HepG2 (cell line): Measurements from ENCODE around the gene PPP1R7. TPM values are rescaled to one million over a fixed set of nuclear protein-coding genes. Genes with fewer than 3 reads are reported as not detected.

Source experiments
- EED ChIP-seq: sonication (generic); formaldehyde crosslinking; IDR thresholded peaks from 2 replicates; pipeline ENCODE4 v1.5.0; 2020; ENCODE audit warnings: mild to moderate bottlenecking, missing genetic modification reagents
- FOXM1 ChIP-seq: sonication (generic); formaldehyde crosslinking; IDR thresholded peaks from 2 replicates; pipeline ENCODE4 v1.5.0; 2020; ENCODE audit warnings: missing genetic modification reagents
- GABPB1 ChIP-seq: IDR thresholded peaks from 2 replicates; pipeline ENCODE4 v1.6.1; 2016; ENCODE audit warnings: mild to moderate bottlenecking, missing genetic modification reagents, moderate library complexity, missing compliant biosample characterization
- GTF3A ChIP-seq: sonication (generic); formaldehyde crosslinking; conservative IDR thresholded peaks from 2 replicates; pipeline ENCODE4 v1.4.0; 2020; ENCODE audit warnings: mild to moderate bottlenecking, missing genetic modification reagents
- MYPOP ChIP-seq: sonication (generic); formaldehyde crosslinking; IDR thresholded peaks from 2 replicates; pipeline ENCODE4 v1.8.1; 2023; ENCODE audit warnings: mild to moderate bottlenecking, moderate library complexity, missing genetic modification reagents
- PHF20 ChIP-seq: sonication (generic); formaldehyde crosslinking; IDR thresholded peaks from 2 replicates; pipeline ENCODE4 v1.5.0; 2020; ENCODE audit warnings: mild to moderate bottlenecking, missing genetic modification reagents
- RAD21 ChIP-seq: fragments of 450-650 bp; formaldehyde crosslinking; IDR thresholded peaks from 2 replicates; pipeline ENCODE4 v1.5.0; 2020; ENCODE audit warnings: mild to moderate bottlenecking
- RNF2 ChIP-seq: fragments of 450-650 bp; conservative IDR thresholded peaks from 2 replicates; pipeline ENCODE4 v1.6.1; 2016; ENCODE audit warnings: low read depth
- SAFB2 ChIP-seq: sonication (generic); formaldehyde crosslinking; IDR thresholded peaks from 2 replicates; pipeline ENCODE4 v1.5.1; 2020; ENCODE audit warnings: missing genetic modification reagents, low read depth, mild to moderate bottlenecking, borderline replicate concordance
- TARDBP ChIP-seq: sonication (generic); formaldehyde crosslinking; IDR thresholded peaks from 2 replicates; pipeline ENCODE4 v1.8.0; 2022; ENCODE audit warnings: mild to moderate bottlenecking, missing genetic modification reagents
- TBX2 ChIP-seq: sonication (generic); formaldehyde crosslinking; IDR thresholded peaks from 2 replicates; pipeline ENCODE4 v1.5.0; 2020; ENCODE audit warnings: missing genetic modification reagents, mild to moderate bottlenecking, borderline replicate concordance
- ZBTB14 ChIP-seq: sonication (generic); formaldehyde crosslinking; IDR thresholded peaks from 2 replicates; pipeline ENCODE4 v1.4.0; 2020; ENCODE audit warnings: missing genetic modification reagents
- ZFYVE20 ChIP-seq: sonication (generic); formaldehyde crosslinking; IDR thresholded peaks from 2 replicates; pipeline ENCODE4 v1.8.0; 2023; ENCODE audit warnings: low read depth, mild to moderate bottlenecking, moderate library complexity, missing genetic modification reagents, borderline replicate concordance
- ZNF142 ChIP-seq: sonication (generic); formaldehyde crosslinking; IDR thresholded peaks from 2 replicates; pipeline ENCODE4 v1.4.0; 2020; ENCODE audit warnings: missing genetic modification reagents
- ZNF180 ChIP-seq: sonication (generic); formaldehyde crosslinking; IDR thresholded peaks from 2 replicates; pipeline ENCODE4 v1.4.0; 2020; ENCODE audit warnings: low read depth, missing genetic modification reagents, borderline replicate concordance
- ZNF263 ChIP-seq: sonication (generic); formaldehyde crosslinking; IDR thresholded peaks from 2 replicates; pipeline ENCODE4 v1.4.0; 2020; ENCODE audit warnings: missing genetic modification reagents
- ZNF282 ChIP-seq: fragments of 450-650 bp; IDR thresholded peaks from 2 replicates; pipeline ENCODE4 v1.6.1; 2018; ENCODE audit not compliant: partially characterized antibody
- ZNF543 ChIP-seq: sonication (generic); formaldehyde crosslinking; IDR thresholded peaks from 2 replicates; pipeline ENCODE4 v1.4.0; 2020; ENCODE audit warnings: mild to moderate bottlenecking, missing genetic modification reagents
- ZNF567 ChIP-seq: sonication (generic); formaldehyde crosslinking; IDR thresholded peaks from 2 replicates; pipeline ENCODE4 v1.8.1; 2023; ENCODE audit warnings: mild to moderate bottlenecking, missing genetic modification reagents, borderline replicate concordance
- ZNF792 ChIP-seq: IDR thresholded peaks from 2 replicates; pipeline ENCODE4 v1.6.1; 2016
- polyA plus RNA-seq, 8 experiments: library from polyadenylated mRNA; depleted of rRNA in 3 of 8; stranded (reverse) in 7 of 8; unstranded in 1 of 8; fragments of >200 nt; fragmentation: Illumina TruSeq in 4 of 8; extraction: Trizol in 4 of 8; gene quantifications; 2 replicates each; pipeline versions ENCODE4 v1.2.1 to v1.2.3, GENCODE V29; 2011 to 2016; ENCODE audit warnings: low read depth in 4 of 8, missing spikeins in 1 of 8, mixed read lengths in 1 of 8; ENCODE audit not compliant: insufficient read depth in 1 of 8
- total RNA-seq, 5 experiments: library from RNA; depleted of rRNA; stranded (reverse); fragments of >200 nt; fragmentation: Illumina TruSeq; extraction: Trizol; gene quantifications; 2 replicates each; pipeline ENCODE4 v1.2.3, GENCODE V29; 2016; ENCODE audit warnings: low read depth in 1 of 5

Gene PPP1R7
- total and polyA plus RNA-seq, 2 of the 13 experiments (the other 11 are each of a cell fraction or from before 2014, with no cell fraction given): 33.3 to 67.9 TPM

GRCh38 chr2:241148891-241149674 is 1.2 kb upstream of the PPP1R7 start, which contains the start of gene PASK (continued):
- TF ChIP-seq ZBTB14 (CRISPR knock-in tag) (peak; percentile 61), GTF3A (CRISPR knock-in tag) (0 out of 2 replicates have a peak, but pooled peaks have one; percentile 16), TARDBP (CRISPR knock-in tag) (peak; percentile 60; the same call in 1 of the 2 replicates), FOXM1 (CRISPR knock-in tag) (peak; percentile 45; the same call in 1 of the 2 replicates), ZNF180 (0 out of 2 replicates have a peak, but pooled peaks have one; percentile 51), RAD21 (CRISPR knock-in tag) (peak; percentile 64), GABPB1 (CRISPR knock-in tag) (peak; percentile 72; the same call in 1 of the 2 replicates), ZNF792 (CRISPR knock-in tag) (0 out of 2 replicates have a peak, but pooled peaks have one; percentile 33), ZNF567 (CRISPR knock-in tag) (0 out of 2 replicates have a peak, but pooled peaks have one; percentile 34), PHF20 (CRISPR knock-in tag) (peak; percentile 46), ZNF543 (CRISPR knock-in tag) (peak; percentile 78; the same call in 1 of the 2 replicates), EED (CRISPR knock-in tag) (peak; percentile 88), TBX2 (CRISPR knock-in tag) (peak; percentile 58; the same call in 1 of the 2 replicates), ZNF263 (CRISPR knock-in tag) (0 out of 2 replicates have a peak, but pooled peaks have one; percentile 53), ZNF142 (CRISPR knock-in tag) (peak; percentile 90), MYPOP (CRISPR knock-in tag) (peak; percentile 75), ZFYVE20 (no peak), SAFB2 (peak; percentile 80; the same call in 1 of the 2 replicates), ZNF282 (no peak), RNF2 (peak; percentile 97)
